HPDE6-E6E7 (cell line): Measurements from ENCODE around the gene DPP7.
A peak's percentile ranks its signal among the peaks of the same experiment; 100 is the strongest.
"Not testable (repeated sequence)": the region's sequence is repeated elsewhere in the genome, so short reads cannot be mapped to it uniquely, and the experiment has no call there.

Experiments used
- DNase-seq: peaks from one replicate; pipeline ENCODE4 v3.0.0; 2011; ENCODE audit warnings: missing footprints; ENCODE audit errors: extremely low spot score

DPP7 gene

DNA sequence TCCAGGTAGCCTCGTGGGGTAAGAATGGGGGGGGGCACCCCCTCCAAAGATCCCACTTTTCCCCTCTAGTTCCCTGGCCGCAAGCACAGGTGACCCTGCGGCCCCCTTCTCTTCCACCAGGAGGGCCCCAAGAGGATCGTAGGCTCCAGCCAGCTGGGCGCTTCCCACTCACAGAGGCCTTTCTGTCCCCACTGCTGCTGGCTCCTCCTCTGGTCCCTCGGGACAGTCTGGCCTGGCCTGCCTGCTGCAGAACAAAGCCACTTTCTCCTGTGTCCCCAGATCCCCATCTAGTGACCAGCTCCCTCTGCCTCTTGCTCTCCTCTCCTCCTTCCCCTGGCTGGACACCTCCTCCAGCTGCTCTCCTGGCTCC lies 43.6 kb downstream of the DPP7 start:
- no peak for DNase-seq

DNA sequence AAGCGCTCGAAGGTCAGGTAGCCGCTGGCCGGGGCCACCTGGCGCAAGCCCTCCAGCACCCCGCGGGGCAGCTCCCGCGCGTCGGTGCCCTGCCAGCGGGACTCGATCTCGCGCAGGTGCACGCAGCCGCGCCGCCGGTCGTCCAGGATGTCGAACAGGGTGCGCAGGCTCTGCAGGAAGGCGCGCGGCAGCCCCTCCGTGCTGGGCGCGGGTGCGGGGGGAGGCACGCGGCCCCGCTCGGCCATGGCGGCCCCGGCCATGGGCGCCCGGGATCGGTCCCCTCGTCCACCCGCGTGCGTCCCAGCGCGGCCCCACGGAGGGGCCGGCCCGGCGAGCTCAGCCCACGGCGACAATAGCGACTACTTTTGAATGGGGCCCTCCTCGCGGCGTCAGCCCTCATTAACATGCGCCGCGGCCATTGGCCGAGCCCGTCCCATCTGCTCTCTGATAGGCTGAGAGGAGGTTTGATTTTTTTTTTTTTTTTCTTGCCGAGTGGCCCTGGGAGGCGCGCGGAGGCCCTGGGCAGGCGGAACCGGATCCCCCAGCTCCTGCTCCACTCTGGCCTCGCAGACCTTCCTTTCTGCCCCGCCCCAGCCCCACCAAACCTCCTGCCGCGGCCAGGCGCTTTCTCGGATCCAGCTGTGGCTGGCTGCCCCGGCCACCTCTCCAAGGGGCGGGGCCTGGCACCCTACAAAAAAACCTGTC lies 44.2 kb downstream of the DPP7 start, which contains the start of gene SAPCD2:
SAPCD2 (minus strand) TSS at position 357 of the 705 bp plus-strand sequence; CDS start at position 260, 97 bp downstream.
- peak; percentile 89 for DNase-seq

DNA sequence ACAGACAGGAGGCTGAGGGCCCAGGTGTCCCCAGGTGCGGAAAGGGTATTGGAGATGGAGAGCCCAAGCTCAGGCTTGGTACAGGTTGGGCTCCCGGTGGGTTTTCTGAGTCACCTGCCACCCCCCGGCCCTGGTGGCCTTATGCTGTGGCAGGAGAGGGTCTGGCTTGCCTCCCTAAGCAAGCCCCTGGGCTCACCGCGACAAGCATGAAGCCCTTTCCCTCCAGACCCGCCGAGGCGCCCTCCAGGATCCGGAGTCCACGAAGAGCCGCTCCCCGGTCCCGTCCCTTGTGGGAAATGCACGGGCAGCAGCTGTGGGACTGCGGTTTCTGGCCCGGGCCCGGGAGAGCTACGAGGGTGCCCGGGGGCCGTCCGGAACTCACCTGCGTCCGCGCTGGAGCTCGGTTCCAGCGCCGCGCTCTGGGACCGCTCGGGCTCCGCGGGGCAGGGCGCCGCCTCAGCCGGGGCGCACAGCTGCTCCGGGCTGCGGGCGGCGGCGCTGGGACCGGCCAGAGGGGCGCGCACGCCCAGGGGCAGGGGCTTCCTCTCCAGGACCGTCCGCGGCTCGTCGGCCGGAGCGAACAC lies 44.9 kb downstream of the DPP7 start:
- no peak for DNase-seq

DNA sequence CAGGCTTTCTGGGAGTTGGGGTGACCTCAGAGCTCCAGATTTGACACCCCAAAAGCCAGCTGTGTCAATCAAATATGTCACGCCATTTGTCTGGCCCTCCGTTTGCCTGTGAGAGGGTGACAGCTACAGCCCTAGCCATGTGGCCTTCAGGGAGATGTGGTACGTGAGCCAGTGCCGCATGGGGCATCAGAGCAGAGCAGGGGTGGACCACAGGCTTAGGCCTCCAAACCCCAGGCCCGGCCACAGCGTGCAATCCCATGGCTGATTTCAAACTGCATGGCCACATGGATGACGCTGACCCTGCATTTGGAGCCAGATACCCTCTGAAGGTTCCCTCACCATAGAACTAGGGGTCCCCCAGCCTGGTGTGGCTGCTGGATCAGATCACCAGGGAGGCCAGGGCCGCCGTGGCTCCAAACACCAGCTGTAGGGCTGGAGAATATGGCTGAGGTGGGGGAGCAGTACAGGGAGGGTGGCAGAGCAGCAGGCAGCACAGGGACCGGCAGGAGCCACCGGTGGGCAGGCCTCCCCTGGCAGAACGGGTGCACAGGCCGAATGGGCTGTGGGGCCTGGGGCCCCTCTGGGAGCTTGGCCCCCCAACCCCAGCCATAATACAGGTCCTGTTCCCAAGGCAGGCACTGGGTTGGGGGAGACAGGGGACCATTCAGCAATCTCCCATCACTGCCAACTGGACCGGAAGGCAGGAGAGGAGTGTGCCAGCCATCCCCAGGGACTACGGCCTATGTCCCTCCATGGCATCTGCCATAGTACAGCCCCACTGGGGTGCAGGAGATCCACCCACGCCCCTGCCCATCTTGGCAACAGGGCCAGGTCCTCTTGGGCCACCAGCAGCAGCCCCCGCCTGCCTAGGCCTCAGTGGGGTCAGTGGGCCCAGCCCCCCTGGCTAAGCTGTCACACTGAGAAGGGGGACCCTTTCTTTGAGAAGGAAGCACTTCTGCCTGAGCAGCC lies 45.7 kb downstream of the DPP7 start:
- no peak for DNase-seq

DNA sequence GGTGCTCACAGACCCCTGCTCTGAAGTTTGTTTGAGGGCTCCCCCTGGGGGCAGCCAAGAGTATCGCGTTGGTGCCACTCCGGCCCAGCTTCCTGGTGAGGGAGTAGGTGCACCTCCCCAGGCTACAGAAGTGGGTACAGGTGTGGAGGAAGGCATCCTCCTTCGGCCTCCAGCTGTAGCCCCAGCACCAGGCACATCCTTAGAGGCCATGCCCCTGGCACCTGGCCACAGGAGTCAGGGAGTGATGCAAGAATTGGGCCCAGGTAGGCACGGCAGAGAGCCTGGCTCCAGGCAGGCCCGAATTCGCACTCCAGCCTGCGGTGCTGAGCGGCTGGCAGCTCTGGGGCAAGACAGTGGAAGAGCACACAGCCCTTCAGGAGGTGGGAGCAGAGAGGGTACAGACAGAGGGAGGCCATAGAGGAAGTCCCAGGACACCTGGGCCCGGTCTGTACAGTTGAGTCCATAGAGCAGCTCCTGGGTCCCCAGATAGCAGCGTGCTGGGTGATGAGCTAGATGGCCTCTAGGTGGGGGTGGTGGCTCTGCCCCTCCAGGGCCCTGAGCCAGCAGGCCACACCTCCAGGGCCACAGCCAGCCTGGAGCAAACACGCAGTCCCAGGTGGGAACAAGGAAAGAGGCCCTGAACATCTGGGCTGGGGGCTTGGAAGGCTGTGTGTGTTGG lies 46.5 kb downstream of the DPP7 start:
- DNase-seq, result no peak

DNA sequence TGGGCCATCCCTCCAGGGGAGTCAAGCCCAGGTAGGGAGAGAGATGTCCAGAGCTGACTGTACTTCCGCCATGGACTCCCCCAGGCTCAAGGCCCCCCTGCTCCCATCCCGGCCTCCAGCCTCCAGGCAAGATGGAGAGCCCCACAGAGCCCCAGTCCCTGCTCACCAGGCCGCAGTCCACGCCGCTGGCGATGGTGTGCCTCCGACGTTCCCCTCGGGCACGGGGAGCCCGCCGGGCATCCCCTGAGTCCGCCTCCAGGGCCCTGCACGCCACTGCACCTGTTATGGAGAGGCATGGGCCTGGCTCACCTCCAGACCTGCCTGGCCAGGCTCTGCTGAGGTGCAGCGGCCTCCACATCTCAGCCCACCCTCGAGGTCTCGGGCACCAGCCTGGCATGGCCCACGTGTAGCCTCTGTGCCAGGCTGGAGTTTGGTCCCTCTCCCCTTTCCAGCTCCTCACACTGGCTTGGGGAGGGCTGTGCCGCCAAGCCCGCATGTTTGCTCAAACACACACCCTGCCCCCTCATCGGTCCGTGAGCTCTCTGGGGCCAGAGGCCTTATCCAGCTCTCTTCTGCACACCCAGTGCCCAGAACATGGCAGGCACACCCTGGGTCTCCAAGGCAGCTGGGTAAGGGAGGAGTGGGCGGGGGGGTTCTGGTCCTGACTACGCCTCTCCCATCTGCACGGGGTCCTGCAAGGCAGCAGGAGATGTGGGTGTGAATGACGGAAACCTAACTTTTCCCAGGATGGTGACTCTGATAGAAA lies 48.3 kb downstream of the DPP7 start:
- no peak for DNase-seq

DNA sequence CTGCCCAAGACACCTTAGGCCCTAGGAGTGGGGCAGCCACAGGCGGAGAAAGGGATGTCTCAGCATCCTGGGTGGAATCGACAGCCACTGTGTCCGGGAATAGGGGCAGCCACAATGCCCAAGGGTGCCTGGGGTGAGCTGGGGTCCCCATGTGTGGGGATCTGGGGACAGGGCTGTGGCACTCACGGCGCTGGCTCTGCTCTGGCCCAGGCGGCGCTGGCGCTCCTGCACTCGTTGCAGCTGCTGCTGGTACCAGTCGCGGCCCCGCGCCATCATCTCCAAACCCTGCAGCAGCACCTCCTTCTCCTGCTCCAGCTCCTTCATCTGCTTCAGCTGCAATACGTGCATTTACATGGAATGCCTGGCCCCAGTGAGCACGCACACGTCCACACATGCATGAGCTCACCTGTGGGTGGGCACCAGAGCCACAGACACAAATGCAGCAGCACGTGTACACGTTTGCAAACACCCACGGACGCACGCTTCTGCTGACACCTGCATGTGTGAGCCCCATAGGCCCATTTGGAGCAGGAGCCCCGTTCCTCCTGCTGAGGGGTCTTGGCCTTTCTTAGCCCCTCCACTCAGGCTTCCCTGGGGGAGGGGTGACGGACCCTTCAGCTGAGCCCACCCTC lies 49.1 kb downstream of the DPP7 start:
- no peak for DNase-seq

DNA sequence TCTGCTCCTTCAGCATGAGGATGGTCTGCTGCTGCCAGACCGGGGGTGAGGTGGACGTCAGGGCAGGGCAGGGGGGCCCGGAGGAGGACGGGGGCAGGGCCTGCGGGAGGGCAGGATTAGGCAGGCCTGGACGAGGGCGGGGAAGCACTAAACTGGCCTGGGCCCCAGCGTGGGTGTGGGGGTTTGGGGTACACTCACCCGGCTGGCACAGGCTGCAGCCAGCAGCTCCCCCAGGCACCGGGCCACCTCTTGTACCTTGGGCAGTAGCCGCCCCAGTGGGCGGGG lies 49.7 kb downstream of the DPP7 start:
- no peak for DNase-seq

DNA sequence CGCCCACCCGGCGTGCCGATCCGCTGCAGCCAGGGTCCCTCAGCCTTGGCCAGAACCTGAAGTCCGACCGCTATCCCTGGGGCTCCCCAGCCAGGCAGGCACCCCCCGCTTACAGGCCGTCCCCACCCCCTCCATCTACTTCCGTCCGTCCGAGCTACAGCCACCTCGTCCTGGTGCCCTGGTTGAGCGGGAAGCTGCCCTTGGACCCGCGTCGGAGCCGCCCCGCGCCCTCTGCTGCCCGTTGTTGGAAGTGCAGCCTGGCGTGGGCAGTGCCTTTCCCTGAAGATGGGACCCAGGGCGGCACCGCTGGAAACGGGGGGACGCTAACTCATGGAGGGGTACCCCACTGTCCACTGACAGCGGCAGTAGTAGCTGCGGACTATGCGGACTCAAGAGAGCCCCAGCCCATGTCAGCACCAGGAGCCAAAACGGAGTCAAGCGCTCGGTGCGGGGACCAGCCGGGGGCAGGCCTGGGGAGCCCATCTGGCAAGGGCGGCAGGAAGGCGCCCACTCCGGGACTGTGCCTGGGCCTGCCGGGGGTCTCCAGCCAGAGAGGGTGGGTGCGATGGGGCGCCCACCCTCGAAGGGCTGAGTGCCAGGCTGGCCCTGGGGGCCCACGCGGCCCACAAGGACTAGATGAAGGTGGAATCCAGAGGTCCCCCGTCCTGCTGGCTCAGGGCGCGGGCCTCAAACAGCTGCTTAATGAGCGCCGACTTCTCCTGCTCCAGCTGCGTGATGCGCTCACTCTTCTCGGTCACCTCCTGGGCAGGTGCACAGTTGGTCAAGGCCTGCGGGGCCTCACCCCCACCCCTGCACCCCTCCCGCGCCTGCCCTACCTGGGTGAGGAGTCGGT lies 50.3 kb downstream of the DPP7 start:
- no peak for DNase-seq

DNA sequence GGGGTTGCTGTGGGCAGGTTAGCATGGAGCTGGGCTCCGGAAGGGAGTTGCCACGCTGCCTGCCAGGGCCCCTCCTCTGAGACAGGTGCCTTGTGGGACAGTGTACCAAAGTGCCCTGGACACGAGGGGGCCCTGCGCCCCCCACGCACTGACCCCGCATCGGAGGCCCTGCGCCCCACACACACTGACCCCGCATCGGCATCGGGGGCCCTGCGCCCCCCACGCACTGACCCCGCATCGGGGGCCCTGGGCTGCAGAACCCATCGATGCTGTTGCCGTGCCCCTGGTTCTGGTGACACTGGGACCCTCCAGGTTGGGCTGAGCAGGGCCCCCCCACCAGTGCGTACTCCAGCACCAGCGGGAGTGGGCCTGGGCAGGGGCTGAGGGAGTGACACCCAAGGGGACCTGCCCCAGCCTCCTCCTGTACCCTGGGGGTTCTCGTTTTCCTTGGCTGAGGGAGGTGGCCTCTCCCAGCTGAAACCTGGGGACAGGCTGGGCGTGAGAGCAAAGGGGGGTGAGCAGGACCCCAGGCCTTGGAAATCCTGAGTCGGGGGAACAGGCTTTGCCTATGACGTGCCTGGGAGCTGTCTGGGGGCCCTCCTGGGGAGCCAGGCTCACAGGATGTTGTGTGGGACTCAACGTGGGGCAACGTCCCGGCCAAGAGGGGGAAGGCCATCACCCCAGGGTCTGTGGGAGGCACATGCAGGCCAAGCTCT lies 51.1 kb downstream of the DPP7 start:
- no peak for DNase-seq

DNA sequence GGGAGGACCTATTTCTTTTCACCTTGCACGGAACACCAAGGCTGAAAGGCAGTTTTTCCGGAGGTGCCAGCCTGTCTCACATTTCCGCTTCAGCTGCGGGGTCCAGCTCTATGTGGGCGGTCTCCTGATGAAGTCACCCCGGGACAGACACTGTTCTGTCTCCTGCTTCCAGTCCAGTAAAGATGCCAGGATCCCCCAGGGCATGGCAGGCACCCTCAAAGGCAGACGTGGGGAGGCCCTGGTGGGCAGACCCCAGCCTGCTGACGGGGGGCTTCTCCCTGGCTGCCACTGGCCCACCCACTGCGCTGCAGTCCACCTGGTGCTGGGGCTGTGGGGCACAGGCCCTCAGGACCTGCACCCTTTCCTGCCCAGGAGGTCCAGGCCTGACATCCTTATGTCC lies 51.7 kb downstream of the DPP7 start:
- DNase-seq, result not testable (repeated sequence)

DNA sequence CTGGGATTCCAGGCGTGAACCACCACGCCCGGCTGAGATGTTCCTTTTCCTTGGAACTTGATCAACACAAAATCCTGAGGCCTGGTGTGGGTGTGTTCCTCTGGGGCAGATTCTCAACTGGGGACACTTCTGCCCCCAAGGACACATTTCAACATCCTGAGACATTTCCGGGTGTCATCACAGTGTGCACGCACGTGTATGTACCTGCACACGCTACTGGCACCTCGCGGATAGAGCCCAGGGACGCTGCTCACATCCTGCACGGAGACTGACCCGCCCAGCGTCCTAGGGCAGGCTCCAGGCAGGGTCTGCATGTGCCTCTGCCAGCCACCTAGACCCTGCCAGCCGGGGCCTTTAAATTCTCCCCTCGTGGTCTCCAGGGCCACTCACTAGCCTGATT lies 52.1 kb downstream of the DPP7 start:
- DNase-seq, result no peak
